Uterus (tissue), 4 donors: ENCODE results near the gene LRBA. TPM values are rescaled to one million over a fixed set of nuclear protein-coding genes. Genes with fewer than 3 reads are reported as not detected.

ENCODE experiments used
- DNase-seq, 2 donors: peaks; one replicate each; pipeline ENCODE4 v3.0.0-alpha.2; 2019 to 2020
- H3K27ac ChIP-seq, 2 donors: fragments of 200-600 bp; sonication (generic); 1 replicate in 1 of 2; 2 replicates in 1 of 2; pipeline ENCODE4 v1.5.1; 2016 to 2018
- H3K27me3 ChIP-seq, 2 donors: fragments of 200-600 bp; sonication (generic); one replicate each; pipeline ENCODE4 v1.5.1; 2018 to 2019; ENCODE audit warnings: control low read depth in 1 of 2
- H3K36me3 ChIP-seq, 2 donors: fragments of 200-600 bp; sonication (generic); one replicate each; pipeline ENCODE4 v1.5.1; 2019; ENCODE audit warnings: control low read depth in 1 of 2
- H3K4me1 ChIP-seq, 2 donors: fragments of 200-600 bp; sonication (generic); one replicate each; pipeline ENCODE4 v1.5.1; 2018 to 2019; ENCODE audit warnings: control low read depth in 1 of 2
- H3K4me3 ChIP-seq, 2 donors: fragments of 200-600 bp; sonication (generic); 1 replicate in 1 of 2; 2 replicates in 1 of 2; pipeline ENCODE4 v1.5.1; 2018 to 2019; ENCODE audit warnings: mild to moderate bottlenecking in 1 of 2
- H3K9me3 ChIP-seq, 2 donors: fragments of 200-600 bp; sonication (generic); one replicate each; pipeline ENCODE4 v1.5.1; 2019; ENCODE audit warnings: control low read depth in 1 of 2
- POLR2A ChIP-seq, 2 donors: fragments of 450-650 bp; IDR thresholded peaks; one replicate each; pipeline ENCODE4 v1.6.1; 2016; ENCODE audit warnings: antibody characterized with exemption in 2 of 2, mild to moderate bottlenecking in 1 of 2, moderate library complexity in 1 of 2
- intact Hi-C: fragments of 100-400 bp; cut with DNase I; formaldehyde crosslinking; loops from one replicate; pipeline ENCODE4 v1.15.1; 2023; ENCODE audit warnings: low total_unique reads
- total RNA-seq, 4 donors: library from RNA; depleted of rRNA in 3 of 4; stranded (reverse); fragments of >200 nt in 3 of 4; gene quantifications; one replicate each; pipeline versions ENCODE4 v1.1.0 to v1.2.4, GENCODE V29; 2014 to 2023
- TF ChIP-seq, protein P1 (sequence below), 4 experiments: fragments of 200-600 bp in 2 of 4; fragments of 450-650 bp in 2 of 4; sonication (generic) in 2 of 4; IDR thresholded peaks; one replicate each; pipeline ENCODE4 v1.5.1; 2016 to 2019; ENCODE audit warnings: antibody characterized with exemption in 4 of 4, mild to moderate bottlenecking in 2 of 4, moderate library complexity in 1 of 4
- donor health status: DM: yes; HTN: yes; CAD: no.

LRBA gene
- total RNA-seq, 4 donors from 2014 or later = 32.0 to 126 (median 41.7) TPM

DNA sequence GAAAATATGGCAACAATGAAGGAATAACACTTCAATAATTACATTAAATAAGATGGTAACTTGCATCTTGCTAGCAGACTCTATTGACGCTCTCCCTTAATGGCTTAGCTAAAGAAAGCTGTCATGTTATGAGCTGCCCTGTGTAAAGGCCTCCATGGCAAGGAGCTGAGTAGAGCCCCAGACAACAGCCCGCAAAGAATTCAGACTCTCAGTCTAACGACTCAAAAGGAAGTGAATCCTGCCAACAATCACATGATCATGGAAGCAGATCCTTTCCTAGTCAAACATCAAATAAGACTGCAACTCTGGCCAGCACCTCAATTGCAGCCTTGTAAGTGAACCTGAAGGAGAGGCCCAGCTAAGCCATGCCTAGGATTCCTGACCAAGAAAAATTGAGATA is 275.5 kb downstream of the LRBA start:
- peaks cover 0 to 4% of the 10 kb centered on the region in 2 donors for H3K36me3 ChIP-seq
- intact Hi-C loops = no loop called here
- no peak for TF ChIP-seq POLR2A (IDR thresholded peaks at IDR 0.05)
- TF ChIP-seq, protein P1, sequence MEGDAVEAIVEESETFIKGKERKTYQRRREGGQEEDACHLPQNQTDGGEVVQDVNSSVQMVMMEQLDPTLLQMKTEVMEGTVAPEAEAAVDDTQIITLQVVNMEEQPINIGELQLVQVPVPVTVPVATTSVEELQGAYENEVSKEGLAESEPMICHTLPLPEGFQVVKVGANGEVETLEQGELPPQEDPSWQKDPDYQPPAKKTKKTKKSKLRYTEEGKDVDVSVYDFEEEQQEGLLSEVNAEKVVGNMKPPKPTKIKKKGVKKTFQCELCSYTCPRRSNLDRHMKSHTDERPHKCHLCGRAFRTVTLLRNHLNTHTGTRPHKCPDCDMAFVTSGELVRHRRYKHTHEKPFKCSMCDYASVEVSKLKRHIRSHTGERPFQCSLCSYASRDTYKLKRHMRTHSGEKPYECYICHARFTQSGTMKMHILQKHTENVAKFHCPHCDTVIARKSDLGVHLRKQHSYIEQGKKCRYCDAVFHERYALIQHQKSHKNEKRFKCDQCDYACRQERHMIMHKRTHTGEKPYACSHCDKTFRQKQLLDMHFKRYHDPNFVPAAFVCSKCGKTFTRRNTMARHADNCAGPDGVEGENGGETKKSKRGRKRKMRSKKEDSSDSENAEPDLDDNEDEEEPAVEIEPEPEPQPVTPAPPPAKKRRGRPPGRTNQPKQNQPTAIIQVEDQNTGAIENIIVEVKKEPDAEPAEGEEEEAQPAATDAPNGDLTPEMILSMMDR (IDR thresholded peaks at IDR 0.05) = no peak
- no peak overlapping the region for H3K27ac ChIP-seq
- no peaks in the 10 kb centered on the region for H3K4me1 ChIP-seq
- H3K27me3 ChIP-seq = no peaks in the 10 kb centered on the region
- H3K4me3 ChIP-seq = no peak overlapping the region
- no peak for DNase-seq
- H3K9me3 ChIP-seq = no peaks in the 10 kb centered on the region

DNA sequence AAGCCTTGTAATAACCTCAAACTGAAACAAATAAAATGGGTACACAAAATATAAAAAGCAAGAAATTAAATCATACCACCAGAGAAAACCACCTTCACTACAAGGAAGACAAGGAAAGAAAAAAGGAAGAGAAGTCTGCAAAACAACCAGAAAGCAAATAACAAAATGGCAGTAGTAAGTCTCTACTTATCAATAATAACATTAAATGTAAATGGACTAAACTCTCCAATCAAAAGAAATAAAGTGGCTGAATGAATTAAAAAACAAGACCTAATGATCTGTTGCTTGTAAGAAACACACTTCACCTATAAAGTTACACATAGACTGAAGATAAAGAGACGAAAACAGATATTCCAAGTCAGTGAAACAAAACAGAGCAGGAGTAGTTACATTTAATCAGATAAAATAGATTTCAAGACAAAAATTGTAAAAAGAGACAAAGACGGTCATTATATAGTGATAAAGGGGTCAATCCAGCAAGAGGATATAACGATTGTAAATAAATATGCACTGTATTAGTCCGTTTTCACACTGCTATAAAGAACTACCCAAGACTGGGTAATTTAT is 289.0 kb downstream of the LRBA start:
- no peak overlapping the region for H3K27ac ChIP-seq
- intact Hi-C loops = no loop called here

DNA sequence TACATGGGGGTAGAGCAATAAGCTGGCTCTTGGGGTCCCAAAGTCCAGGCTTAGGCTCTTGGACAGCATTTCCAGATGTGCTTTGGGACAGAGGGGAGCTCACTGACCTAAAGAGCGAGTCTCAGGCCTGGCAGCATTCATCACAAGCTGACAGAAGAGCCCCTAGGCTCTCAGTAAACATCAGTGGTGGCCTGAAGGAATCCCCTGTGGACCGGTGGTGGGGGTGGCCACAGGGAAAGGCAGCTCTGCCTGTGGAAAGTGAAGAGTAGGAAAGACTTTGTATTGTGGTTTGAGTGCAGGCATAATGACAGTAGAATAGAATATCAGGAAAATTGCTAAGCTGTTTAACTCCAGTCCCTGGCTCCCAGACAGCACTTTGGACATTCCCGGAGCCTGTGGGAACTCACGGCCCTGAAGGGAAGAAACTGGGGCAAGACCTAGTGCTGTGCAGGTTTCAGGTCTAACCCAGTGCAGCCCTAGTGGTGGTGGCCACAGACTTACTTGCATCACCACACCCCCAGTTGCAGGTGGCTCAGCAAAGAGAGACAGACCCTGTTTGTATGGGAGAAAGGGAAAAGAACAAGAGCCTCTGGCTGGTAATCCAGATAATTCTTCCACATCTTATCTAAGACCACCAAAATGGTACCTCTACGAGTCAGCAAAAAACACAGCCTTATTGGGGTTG is 291.2 kb downstream of the LRBA start:
- DNase-seq = no peak
- TF ChIP-seq, protein P1 (IDR thresholded peaks at IDR 0.05) = no peak
- TF ChIP-seq POLR2A (IDR thresholded peaks at IDR 0.05) = no peak
- H3K27me3 ChIP-seq = no peaks in the 10 kb centered on the region
- peaks cover 0 to 9% of the 10 kb centered on the region in 2 donors for H3K9me3 ChIP-seq
- no peak overlapping the region for H3K4me3 ChIP-seq
- H3K36me3 ChIP-seq = no peaks in the 10 kb centered on the region
- intact Hi-C loops = no loop called here
- no peaks in the 10 kb centered on the region for H3K4me1 ChIP-seq
- H3K27ac ChIP-seq = no peak overlapping the region

More for the DNA sequence above, 289.0 kb downstream of the LRBA start:
- no peaks in the 10 kb centered on the region for H3K4me1 ChIP-seq
- no peaks in the 10 kb centered on the region for H3K36me3 ChIP-seq
- no peak overlapping the region for H3K4me3 ChIP-seq
- no peaks in the 10 kb centered on the region for H3K27me3 ChIP-seq
- DNase-seq = no peak
- TF ChIP-seq, protein P1 (IDR thresholded peaks at IDR 0.05) = no peak
- TF ChIP-seq POLR2A (IDR thresholded peaks at IDR 0.05) = no peak
- peaks cover 0 to 9% of the 10 kb centered on the region in 2 donors for H3K9me3 ChIP-seq

DNA sequence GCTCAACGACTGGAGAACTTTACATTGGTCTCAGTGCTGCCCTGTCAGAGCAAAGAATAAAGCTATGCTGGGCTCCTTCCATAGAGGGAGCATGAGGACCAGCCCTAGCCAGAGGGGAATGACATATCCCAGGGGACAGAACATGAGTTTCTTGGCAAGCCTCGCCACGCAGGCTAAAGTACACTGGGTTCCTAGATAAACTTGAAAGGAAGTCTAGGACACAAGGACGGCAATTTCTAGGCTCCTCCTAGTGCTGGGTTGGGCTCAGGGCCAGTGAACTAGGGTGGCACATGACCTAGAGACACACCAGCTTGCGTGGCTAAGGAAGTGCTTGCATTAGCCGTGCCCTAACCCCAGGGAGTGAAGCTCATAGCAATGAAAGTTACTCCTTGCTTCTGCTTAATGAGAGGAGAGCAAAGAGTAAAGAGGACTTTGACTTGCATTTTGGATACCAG is 292.1 kb downstream of the LRBA start:
- peak; percentile 23 to 51 for DNase-seq
- no peak overlapping the region for H3K4me3 ChIP-seq
- intact Hi-C loops = no loop called here
- H3K36me3 ChIP-seq = no peaks in the 10 kb centered on the region
- peaks cover 0 to 9% of the 10 kb centered on the region in 2 donors for H3K9me3 ChIP-seq
- TF ChIP-seq, protein P1 (IDR thresholded peaks at IDR 0.05) = no peak
- TF ChIP-seq POLR2A (IDR thresholded peaks at IDR 0.05) = no peak
- no peaks in the 10 kb centered on the region for H3K4me1 ChIP-seq
- H3K27ac ChIP-seq = no peak overlapping the region
- H3K27me3 ChIP-seq = no peaks in the 10 kb centered on the region

DNA sequence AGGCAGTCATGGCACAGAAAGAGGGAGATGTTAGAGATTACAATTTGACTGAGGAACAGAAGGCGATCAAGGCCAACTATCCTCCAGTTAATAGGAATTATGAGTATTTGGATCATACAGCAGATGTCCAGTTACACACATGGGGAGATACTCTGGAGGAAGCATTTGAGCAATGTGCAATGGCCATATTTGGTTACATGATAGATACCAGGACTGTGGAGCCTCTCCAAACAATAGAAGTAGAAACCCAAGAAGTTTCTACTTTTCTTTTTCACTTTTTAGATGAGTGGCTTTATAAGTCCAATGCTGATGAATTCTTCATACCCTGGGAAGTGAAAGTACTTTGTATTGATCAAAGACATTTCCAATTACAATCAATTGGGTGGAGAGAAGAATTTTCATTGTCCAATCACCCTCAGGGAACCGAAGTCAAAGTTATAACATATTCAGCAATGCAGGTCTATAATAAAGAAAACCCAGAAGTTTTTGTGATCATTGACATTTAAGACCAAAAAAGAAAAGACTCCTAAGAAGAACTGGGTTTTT is 294.0 kb downstream of the LRBA start:
- H3K9me3 ChIP-seq = peaks cover 0 to 4% of the 10 kb centered on the region in 2 donors
- TF ChIP-seq, protein P1 (IDR thresholded peaks at IDR 0.05) = no peak
- no peak for TF ChIP-seq POLR2A (IDR thresholded peaks at IDR 0.05)
- no peaks in the 10 kb centered on the region for H3K36me3 ChIP-seq
- H3K27me3 ChIP-seq = no peaks in the 10 kb centered on the region
- intact Hi-C loops = no loop called here
- no peak overlapping the region for H3K27ac ChIP-seq
- DNase-seq = no peak
- no peak overlapping the region for H3K4me3 ChIP-seq
- H3K4me1 ChIP-seq = no peaks in the 10 kb centered on the region
